D721Med (cell line): ENCODE data around the gene VPS9D1.

Source experiments
- DNase-seq: peaks from one replicate; pipeline ENCODE4 v3.0.0; 2011; ENCODE audit warnings: low spot score; ENCODE audit not compliant: insufficient read length
- FAIRE-seq: peaks from 2 replicates; lab custom pipeline; 2011; peaks lifted over from hg19 to GRCh38; lab: Jason Lieb, UNC
- CTCF ChIP-seq: IDR thresholded peaks from 2 replicates; pipeline ENCODE4 v1.5.1; 2012; ENCODE audit warnings: mild to moderate bottlenecking, control low read depth; ENCODE audit not compliant: insufficient read depth; ENCODE audit errors: missing control alignments

VPS9D1 gene

GRCh38 chr16:89749637-89750036 is 28.9 kb upstream of the VPS9D1 start:
- FAIRE-seq (no peak), DNase-seq (no peak)
- TF ChIP-seq CTCF = no peak

- DNase-seq (no peak), FAIRE-seq (no peak)
Measured at GRCh38 chr16:89748921-89749320, 28.2 kb upstream of the VPS9D1 start.

GRCh38 chr16:89748076-89748475 is 27.4 kb upstream of the VPS9D1 start:
- no peak for TF ChIP-seq CTCF
- no peak for FAIRE-seq
- no peak for DNase-seq

More at GRCh38 chr16:89748921-89749320, 28.2 kb upstream of the VPS9D1 start:
- TF ChIP-seq CTCF = no peak

GRCh38 chr16:89746043-89746442 is 25.3 kb upstream of the VPS9D1 start:
- FAIRE-seq (no peak), DNase-seq (no peak)
- no peak for TF ChIP-seq CTCF

GRCh38 chr16:89744813-89745212 is 24.1 kb upstream of the VPS9D1 start:
- FAIRE-seq (no peak), DNase-seq (no peak)
- no peak for TF ChIP-seq CTCF

GRCh38 chr16:89742948-89743347 is 22.2 kb upstream of the VPS9D1 start:
- TF ChIP-seq CTCF = no peak
- no peak for FAIRE-seq
- DNase-seq = no peak

- TF ChIP-seq CTCF = no peak
- DNase-seq (no peak), FAIRE-seq (no peak)
Measured at GRCh38 chr16:89741342-89742014, 20.8 kb upstream of the VPS9D1 start.
